GM21717 (cell line): ENCODE data around the gene HOXD4.

Experiments
- ATAC-seq: cut with Tn5 transposase; IDR thresholded peaks from one replicate; pipeline ENCODE4 v1.9.1; 2021; ENCODE audit warnings: mild to moderate bottlenecking, moderate library complexity; ENCODE audit not compliant: unreplicated experiment

The HOXD4 gene

GRCh38 chr2:176114120-176114929 lies 37.0 kb upstream of the HOXD4 start:
- no peak for ATAC-seq

DNA sequence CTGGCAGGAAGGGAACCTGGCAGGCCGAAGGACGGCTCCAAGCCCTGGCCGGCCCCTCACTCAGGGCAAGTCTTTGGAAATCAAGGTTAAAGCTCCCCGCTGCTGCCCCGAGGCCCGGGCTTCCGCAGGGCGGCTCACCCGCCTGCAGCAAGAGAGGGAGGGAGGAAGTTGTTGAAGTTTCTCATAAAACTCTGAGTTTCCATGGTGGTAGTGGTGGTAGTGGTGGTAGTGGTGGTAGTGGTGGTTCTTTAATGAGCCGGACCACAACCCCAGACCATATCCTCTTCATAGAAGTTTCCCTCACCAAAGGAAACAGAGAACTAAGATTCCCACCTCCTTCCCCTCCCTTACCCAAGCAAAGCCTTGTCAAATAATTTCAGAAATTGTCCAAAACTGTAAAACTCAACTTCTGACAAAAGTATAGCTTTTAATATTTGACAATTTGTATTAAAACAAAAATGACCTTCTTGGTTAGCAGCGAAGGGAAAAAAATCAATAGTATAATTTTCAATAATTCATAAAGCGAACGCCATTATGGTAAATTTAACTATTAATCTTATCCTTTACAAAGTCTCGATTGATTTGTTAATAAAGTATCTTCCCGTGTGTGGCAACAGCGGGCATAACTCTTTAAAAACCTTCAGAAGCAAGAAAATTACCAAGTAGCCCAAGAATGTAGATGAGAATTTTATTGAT lies 36.3 kb upstream of the HOXD4 start:
- ATAC-seq: no peak

DNA sequence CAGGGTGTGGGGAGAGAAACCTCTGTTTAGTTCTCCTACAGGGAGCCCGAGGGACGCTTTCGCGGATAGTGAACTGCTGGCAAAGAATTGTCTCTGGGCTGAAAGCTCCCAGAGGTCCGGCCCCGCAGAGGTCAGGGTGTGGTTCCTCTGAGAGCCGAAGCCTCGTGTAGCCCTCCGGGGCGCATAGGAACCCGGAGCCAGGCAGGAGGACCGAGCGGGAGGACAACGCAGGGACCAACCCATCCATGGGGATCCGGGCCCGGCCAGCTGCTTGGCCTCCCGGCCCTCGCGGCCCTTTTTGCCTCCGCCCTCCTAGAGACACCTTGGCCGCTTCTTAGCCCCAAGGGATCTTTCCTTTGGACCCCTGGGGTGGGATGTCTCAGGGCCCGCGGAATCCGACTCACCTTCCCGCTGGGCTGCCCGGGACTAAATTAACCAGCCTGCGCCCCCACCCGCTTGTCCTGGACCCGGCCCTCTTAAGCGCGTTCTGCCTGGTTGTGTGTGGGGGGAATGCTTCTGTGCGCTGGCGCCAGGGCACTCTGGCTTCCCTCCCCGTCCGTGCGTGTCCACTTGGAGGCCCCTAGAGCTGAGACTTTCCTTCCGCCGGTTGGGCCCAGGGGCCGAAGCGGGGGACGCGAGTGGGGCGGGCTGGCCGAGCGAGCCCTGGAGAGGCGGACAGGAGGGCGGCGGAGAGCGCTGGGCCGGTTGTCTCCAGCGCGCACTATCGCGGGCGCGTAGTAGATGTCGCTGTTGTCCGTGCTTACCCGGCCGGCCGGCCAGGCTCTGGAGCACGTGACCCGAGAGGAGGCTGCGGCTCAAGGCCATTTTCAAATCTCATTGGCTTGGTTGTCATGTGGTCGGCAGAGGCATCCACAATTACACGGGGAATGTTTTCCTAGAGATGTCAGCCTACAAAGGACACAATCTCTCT lies 35.2 kb upstream of the HOXD4 start, which contains the start of gene HOXD10:
HOXD10 (plus strand) TSS at position 896 of the 931 bp plus-strand sequence. CDS start 56 bp downstream, outside the sequence.
- no peak for ATAC-seq

GRCh38 chr2:176117162-176117822 lies 34.1 kb upstream of the HOXD4 start:
- no peak for ATAC-seq

- ATAC-seq: no peak
Measured at GRCh38 chr2:176117823-176118371, 33.5 kb upstream of the HOXD4 start.

GRCh38 chr2:176118601-176119339 lies 32.6 kb upstream of the HOXD4 start:
- ATAC-seq: no peak

GRCh38 chr2:176120364-176121189 lies 30.8 kb upstream of the HOXD4 start:
- ATAC-seq: no peak

GRCh38 chr2:176121190-176122051 lies 29.9 kb upstream of the HOXD4 start:
- ATAC-seq: no peak

GRCh38 chr2:176122052-176122682 lies 29.2 kb upstream of the HOXD4 start:
- no peak for ATAC-seq

DNA sequence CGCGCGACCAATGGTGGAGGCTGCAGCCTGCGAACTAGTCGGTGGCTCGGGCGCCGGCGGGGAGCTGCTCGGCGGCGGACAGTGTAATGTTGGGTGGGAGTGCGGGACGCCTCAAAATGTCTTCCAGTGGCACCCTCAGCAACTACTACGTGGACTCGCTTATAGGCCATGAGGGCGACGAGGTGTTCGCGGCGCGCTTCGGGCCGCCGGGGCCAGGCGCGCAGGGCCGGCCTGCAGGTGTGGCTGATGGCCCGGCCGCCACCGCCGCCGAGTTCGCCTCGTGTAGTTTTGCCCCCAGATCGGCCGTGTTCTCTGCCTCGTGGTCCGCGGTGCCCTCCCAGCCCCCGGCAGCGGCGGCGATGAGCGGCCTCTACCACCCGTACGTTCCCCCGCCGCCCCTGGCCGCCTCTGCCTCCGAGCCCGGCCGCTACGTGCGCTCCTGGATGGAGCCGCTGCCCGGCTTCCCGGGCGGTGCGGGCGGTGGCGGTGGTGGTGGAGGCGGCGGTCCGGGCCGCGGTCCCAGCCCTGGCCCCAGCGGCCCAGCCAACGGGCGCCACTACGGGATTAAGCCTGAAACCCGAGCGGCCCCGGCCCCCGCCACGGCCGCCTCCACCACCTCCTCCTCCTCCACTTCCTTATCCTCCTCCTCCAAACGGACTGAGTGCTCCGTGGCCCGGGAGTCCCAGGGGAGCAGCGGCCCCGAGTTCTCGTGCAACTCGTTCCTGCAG lies 28.5 kb upstream of the HOXD4 start, which contains the start of gene HOXD9:
HOXD9 (plus strand) TSS at position 37 of the 728 bp plus-strand sequence; CDS start at position 87, 50 bp downstream.
- ATAC-seq: no peak

DNA sequence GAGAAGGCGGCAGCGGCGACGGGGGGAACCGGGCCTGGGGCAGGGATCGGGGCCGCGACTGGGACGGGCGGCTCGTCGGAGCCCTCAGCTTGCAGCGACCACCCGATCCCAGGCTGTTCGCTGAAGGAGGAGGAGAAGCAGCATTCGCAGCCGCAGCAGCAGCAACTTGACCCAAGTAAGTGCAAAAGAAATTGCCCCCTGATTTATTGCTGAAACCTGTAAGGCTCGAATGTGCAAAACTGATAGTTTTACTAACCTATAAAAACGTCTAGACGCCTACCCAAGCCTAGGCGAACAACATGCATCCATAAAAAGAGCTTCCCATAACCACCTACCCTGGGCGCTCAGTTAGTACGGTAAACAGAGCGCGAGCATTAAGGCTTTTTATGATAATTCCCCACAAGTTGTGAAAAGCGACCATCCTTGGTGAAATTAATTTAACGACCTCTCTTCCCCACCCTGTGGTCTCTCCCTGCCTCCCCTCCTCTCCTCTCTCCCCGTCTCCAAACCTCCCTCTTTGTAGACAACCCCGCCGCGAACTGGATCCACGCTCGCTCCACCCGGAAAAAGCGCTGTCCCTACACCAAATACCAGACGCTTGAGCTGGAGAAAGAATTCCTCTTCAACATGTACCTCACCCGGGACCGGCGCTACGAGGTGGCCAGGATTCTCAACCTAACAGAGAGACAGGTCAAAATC lies 27.8 kb upstream of the HOXD4 start:
- ATAC-seq: no peak

DNA sequence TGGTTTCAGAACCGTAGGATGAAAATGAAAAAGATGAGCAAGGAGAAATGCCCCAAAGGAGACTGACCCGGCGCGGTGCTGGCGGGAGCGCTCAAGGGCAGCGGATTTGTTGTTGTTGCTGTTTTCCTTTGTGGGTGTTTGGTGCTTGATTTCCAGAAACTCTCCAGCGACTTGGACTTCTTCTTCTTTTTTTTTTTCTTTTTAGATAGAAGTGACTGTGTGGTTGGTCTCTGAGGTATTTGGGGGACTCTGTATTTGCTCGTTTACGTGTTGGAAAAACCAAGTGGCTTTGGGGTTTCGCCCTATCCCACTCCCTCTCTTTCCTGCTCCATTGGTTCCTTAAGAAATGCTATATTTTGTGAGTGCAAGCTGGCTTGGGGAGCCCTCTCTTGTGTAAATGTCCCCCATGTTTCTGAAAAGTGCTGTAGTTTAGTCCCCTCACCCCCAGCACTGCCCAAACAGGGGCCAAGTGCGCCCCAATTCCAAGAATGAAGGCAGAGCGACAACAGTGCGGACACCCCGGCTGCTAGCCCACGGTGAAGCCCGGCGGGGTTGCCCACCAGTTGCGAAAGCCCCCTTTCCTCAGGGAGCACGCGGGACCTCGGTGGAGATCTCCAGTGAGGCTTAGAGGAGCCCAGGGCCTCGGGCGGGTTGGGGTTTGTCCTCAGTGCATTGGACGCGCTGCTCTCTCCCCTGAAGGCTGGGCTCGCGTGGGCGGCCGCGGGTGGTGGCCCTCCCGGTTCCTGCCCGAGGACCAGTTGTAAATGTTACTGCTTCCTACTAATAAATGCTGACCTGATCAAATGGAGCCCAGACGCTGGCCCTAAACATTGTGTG lies 27.0 kb upstream of the HOXD4 start:
- ATAC-seq: no peak

GRCh38 chr2:176124947-176125771 lies 26.2 kb upstream of the HOXD4 start:
- ATAC-seq: no peak

DNA sequence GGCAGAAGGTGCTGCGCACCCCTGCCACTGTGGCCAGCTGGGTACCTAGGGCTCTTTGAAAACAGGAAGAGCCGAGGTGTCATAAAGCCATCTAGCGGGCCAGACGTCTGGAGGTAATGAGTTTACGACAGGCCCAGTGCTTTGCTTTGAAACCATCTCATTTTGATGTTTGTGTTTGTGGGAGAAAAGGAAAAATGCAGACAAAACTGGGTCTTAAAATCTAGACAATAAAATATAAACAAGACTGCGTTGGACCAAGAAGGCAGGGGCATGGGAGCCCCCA lies 25.6 kb upstream of the HOXD4 start:
- no peak for ATAC-seq
